Kidney (tissue), 14 donors: ENCODE results near the gene UST. TPM values are rescaled to one million over a fixed set of nuclear protein-coding genes. Genes with fewer than 3 reads are reported as not detected.

Experiments used
- DNase-seq, 5 donors: peaks; one replicate each; pipeline ENCODE4 v3.0.0-alpha.2; 2013 to 2020
- FAIRE-seq: peaks from 2 replicates; lab custom pipeline; 2012; peaks lifted over from hg19 to GRCh38; lab: Jason Lieb, UNC
- H3K27ac ChIP-seq, 2 donors: one replicate each; pipeline ENCODE4 v1.7.0; 2013; ENCODE audit warnings: low read depth in 2 of 2, low read length in 2 of 2, inconsistent platforms in 1 of 2
- H3K27me3 ChIP-seq: one replicate; pipeline ENCODE4 v1.7.1; 2013; ENCODE audit warnings: low read length, inconsistent platforms; ENCODE audit not compliant: control insufficient read depth, insufficient read depth
- H3K36me3 ChIP-seq, 3 donors: one replicate each; pipeline versions ENCODE4 v1.7.0 to v1.7.1; 2013; ENCODE audit warnings: low read length in 3 of 3, control low read depth in 1 of 3, inconsistent platforms in 1 of 3; ENCODE audit not compliant: insufficient read depth in 3 of 3, control insufficient read depth in 2 of 3
- H3K4me1 ChIP-seq, 3 donors: one replicate each; pipeline versions ENCODE4 v1.7.0 to v1.7.1; 2013; ENCODE audit warnings: low read length in 3 of 3, inconsistent platforms in 1 of 3, low read depth in 1 of 3; ENCODE audit not compliant: control insufficient read depth in 2 of 3, insufficient read depth in 2 of 3
- H3K4me3 ChIP-seq, 3 donors: one replicate each; pipeline versions ENCODE4 v1.7.0 to v1.8.1; 2013; ENCODE audit warnings: low read length in 3 of 3, control low read depth in 1 of 3, inconsistent platforms in 1 of 3
- H3K9ac ChIP-seq, 3 donors: one replicate each; pipeline versions ENCODE4 v1.7.0 to v1.7.1; 2013; ENCODE audit warnings: low read length in 3 of 3, control low read depth in 1 of 3, inconsistent platforms in 1 of 3
- H3K9me3 ChIP-seq, 3 donors: one replicate each; pipeline versions ENCODE4 v1.7.0 to v1.7.1; 2013; ENCODE audit warnings: low read length in 3 of 3, control low read depth in 1 of 3, inconsistent platforms in 1 of 3; ENCODE audit not compliant: control insufficient read depth in 2 of 3, insufficient read depth in 1 of 3
- CTCF ChIP-seq: IDR thresholded peaks from 3 replicates; pipeline ENCODE4 v1.5.1; 2012; ENCODE audit warnings: mild to moderate bottlenecking, moderate library complexity, borderline replicate concordance; ENCODE audit not compliant: insufficient read depth; ENCODE audit errors: extremely low read depth
- intact Hi-C: fragments of 100-400 bp; cut with DNase I; formaldehyde crosslinking; loops from one replicate; pipeline ENCODE4 v1.11.1; 2022
- polyA plus RNA-seq: library from polyadenylated mRNA; stranded (reverse); fragments of 350-450 nt; fragmentation: Illumina TruSeq; extraction: RNeasy Lipid Tissue Mini Kit (QIAGEN cat#74804); gene quantifications from one replicate; pipeline ENCODE4 v1.2.3, GENCODE V29; 2014; ENCODE audit warnings: low read depth, low replicate concordance; ENCODE audit not compliant: insufficient read depth
- total RNA-seq: library from RNA; stranded (reverse); fragmentation: NEBNext Ultra II Directional; extraction: Animal tissue kit (Norgen Biotek cat#: 25700); gene quantifications from one replicate; pipeline ENCODE4 v1.2.1, GENCODE V29; 2021
- donor health status: control.
- donor health status: control.
- donor health status: control.
- donor health status: control.
- donor health status: control.
- donor health status: DM: yes; HTN: yes; CAD: no.
- donor health status: Normal renal cell carcinoma (clear cell type).

Gene UST
- total and polyA plus RNA-seq, 2 donors from 2014 or later = 3.2 to 4.2 TPM

GRCh38 chr6:149016716-149017115 lies 269.9 kb downstream of the UST start:
- Histone ChIP-seq H3K36me3 (no peaks in the 10 kb centered on the region), H3K4me1 (no peaks in the 10 kb centered on the region), H3K27ac (no peak overlapping the region), H3K27me3 (no peaks in the 10 kb centered on the region), H3K4me3 (no peak overlapping the region), H3K9me3 (no peaks in the 10 kb centered on the region), H3K9ac (no peak overlapping the region)
- no peak for DNase-seq
- FAIRE-seq = no peak
- intact Hi-C loops = no loop called here
- no peak for TF ChIP-seq CTCF

- no peaks in the 10 kb centered on the region for H3K4me1 ChIP-seq
- no peak for TF ChIP-seq CTCF
- DNase-seq (no peak), FAIRE-seq (no peak)
- H3K27me3 ChIP-seq = no peaks in the 10 kb centered on the region
- H3K4me3 ChIP-seq = no peak overlapping the region
- H3K27ac ChIP-seq = no peak overlapping the region
- no peaks in the 10 kb centered on the region for H3K9me3 ChIP-seq
- H3K9ac ChIP-seq = no peak overlapping the region
- intact Hi-C loops = no loop called here
- no peaks in the 10 kb centered on the region for H3K36me3 ChIP-seq
Measured at GRCh38 chr6:149020319-149020718, 273.5 kb downstream of the UST start.

GRCh38 chr6:149024361-149024760 lies 277.5 kb downstream of the UST start:
- FAIRE-seq (no peak), DNase-seq (no peak)
- Histone ChIP-seq H3K4me3 (no peak overlapping the region), H3K36me3 (no peaks in the 10 kb centered on the region), H3K9ac (no peak overlapping the region), H3K27ac (no peak overlapping the region), H3K9me3 (peaks cover 0 to 3% (median 0%) of the 10 kb centered on the region in 3 donors), H3K27me3 (no peaks in the 10 kb centered on the region), H3K4me1 (peaks cover 0 to 2% (median 0%) of the 10 kb centered on the region in 3 donors)
- intact Hi-C loops = no loop called here
- TF ChIP-seq CTCF = no peak

GRCh38 chr6:149025061-149025460 lies 278.2 kb downstream of the UST start:
- Histone ChIP-seq H3K36me3 (no peaks in the 10 kb centered on the region), H3K4me3 (no peak overlapping the region), H3K9ac (no peak overlapping the region), H3K27ac (no peak overlapping the region), H3K27me3 (no peaks in the 10 kb centered on the region), H3K4me1 (peaks cover 0 to 2% (median 0%) of the 10 kb centered on the region in 3 donors), H3K9me3 (peaks cover 0 to 3% (median 0%) of the 10 kb centered on the region in 3 donors)
- TF ChIP-seq CTCF = no peak
- DNase-seq (no peak), FAIRE-seq (no peak)
- intact Hi-C loops = no loop called here
